Measurements from ENCODE around the gene PSMB3.
A peak's percentile ranks its signal among the peaks of the same experiment; 100 is the strongest.

Gene PSMB3

GRCh38 chr17:38794221-38794620, 41.7 kb downstream of the PSMB3 start:
- H3K79me1 ChIP-seq (replicated peaks; ENCODE audit: low read length, poor library complexity, severe bottlenecking) = peaks cover 10% of the 10 kb centered on the region
- H4K8ac ChIP-seq (ENCODE audit: low read length) = no peak overlapping the region
- no peak overlapping the region for H2AFZ ChIP-seq (ENCODE audit: low read depth, low read length)
- H2AK5ac ChIP-seq (ENCODE audit: low read length, severe bottlenecking) = no peak overlapping the region
- H3K18ac ChIP-seq (ENCODE audit: low read depth in 1 of 2, low read length in 2 of 2) = no peak overlapping the region
- H3K4me2 ChIP-seq (ENCODE audit: low read length, poor library complexity, severe bottlenecking) = no peak overlapping the region
- H2BK5ac ChIP-seq (ENCODE audit: low read depth, low read length, poor library complexity, severe bottlenecking) = no peak overlapping the region
- H3K4me3 ChIP-seq (ENCODE audit: insufficient read depth in 1 of 2, low read depth in 1 of 2, low read length in 2 of 2) = no peak overlapping the region
- H3K9ac ChIP-seq (ENCODE audit: low read length) = no peak overlapping the region
- no peak overlapping the region for H3K27ac ChIP-seq (ENCODE audit: low read length, poor library complexity, severe bottlenecking)
- H3K4ac ChIP-seq (ENCODE audit: low read depth in 1 of 2, low read length in 2 of 2) = no peak overlapping the region
- peaks cover 12% of the 10 kb centered on the region for H3K4me1 ChIP-seq (ENCODE audit: control insufficient read depth, insufficient read depth, low read depth, low read length)
- no peak overlapping the region for H2BK120ac ChIP-seq (ENCODE audit: low read depth, low read length)
- WGBS = 100% methylated on average over 1 of the region's 5 CpGs
- no peak overlapping the region for H4K91ac ChIP-seq (ENCODE audit: low read length)
- H3K23ac ChIP-seq (ENCODE audit: low read length in 2 of 2) = no peak overlapping the region
- H3K9me3 ChIP-seq (ENCODE audit: control insufficient read depth, low read length) = no peaks in the 10 kb centered on the region
- H2BK12ac ChIP-seq (ENCODE audit: low read length in 2 of 2) = no peak overlapping the region
- no peaks in the 10 kb centered on the region for H3K27me3 ChIP-seq (ENCODE audit: control insufficient read depth in 1 of 2, insufficient read depth in 1 of 2, low read length in 2 of 2)
- H3K14ac ChIP-seq (ENCODE audit: low read length in 2 of 2) = no peak overlapping the region
- H2BK15ac ChIP-seq (ENCODE audit: low read depth, poor library complexity, severe bottlenecking) = no peak overlapping the region
- H3K36me3 ChIP-seq (ENCODE audit: control insufficient read depth in 1 of 2, insufficient read depth in 2 of 2, low read depth in 1 of 2, low read length in 2 of 2) = peaks cover 9 to 25% of the 10 kb centered on the region in 2 experiments
- DNase-seq = no peak

GRCh38 chr17:38796451-38797157, 44.1 kb downstream of the PSMB3 start:
- no peak overlapping the region for H4K8ac ChIP-seq (ENCODE audit: low read length)

GRCh38 chr17:38797158-38797490, 44.6 kb downstream of the PSMB3 start:
- no peak overlapping the region for H3K18ac ChIP-seq (ENCODE audit: low read depth in 1 of 2, low read length in 2 of 2)
- H3K27me3 ChIP-seq (ENCODE audit: control insufficient read depth in 1 of 2, insufficient read depth in 1 of 2, low read length in 2 of 2) = no peaks in the 10 kb centered on the region
- peaks cover 10 to 35% of the 10 kb centered on the region in 2 experiments for H3K36me3 ChIP-seq (ENCODE audit: control insufficient read depth in 1 of 2, insufficient read depth in 2 of 2, low read depth in 1 of 2, low read length in 2 of 2)
- peak overlapping the region; percentile 92 for H3K9ac ChIP-seq (ENCODE audit: low read length)
- H3K4me2 ChIP-seq (ENCODE audit: low read length, poor library complexity, severe bottlenecking) = no peak overlapping the region
- no peak overlapping the region for H2BK15ac ChIP-seq (ENCODE audit: low read depth, poor library complexity, severe bottlenecking)
- H3K14ac ChIP-seq (ENCODE audit: low read length in 2 of 2) = no peak overlapping the region
- H3K79me1 ChIP-seq (replicated peaks; ENCODE audit: low read length, poor library complexity, severe bottlenecking) = peaks cover 7% of the 10 kb centered on the region
- H2BK5ac ChIP-seq (ENCODE audit: low read depth, low read length, poor library complexity, severe bottlenecking) = no peak overlapping the region
- H3K9me3 ChIP-seq (ENCODE audit: control insufficient read depth, low read length) = no peaks in the 10 kb centered on the region
- WGBS = 86% methylated on average over 5 of the region's 5 CpGs
- no peak overlapping the region for H3K27ac ChIP-seq (ENCODE audit: low read length, poor library complexity, severe bottlenecking)
- peaks cover 8% of the 10 kb centered on the region for H3K4me1 ChIP-seq (ENCODE audit: control insufficient read depth, insufficient read depth, low read depth, low read length)
- peak; percentile 59 for DNase-seq
- H4K91ac ChIP-seq (ENCODE audit: low read length) = no peak overlapping the region
- H3K23ac ChIP-seq (ENCODE audit: low read length in 2 of 2) = no peak overlapping the region
- H2BK12ac ChIP-seq (ENCODE audit: low read length in 2 of 2) = no peak overlapping the region
- no peak overlapping the region for H2BK120ac ChIP-seq (ENCODE audit: low read depth, low read length)
- H3K4me3 ChIP-seq (ENCODE audit: insufficient read depth in 1 of 2, low read depth in 1 of 2, low read length in 2 of 2) = peak overlapping the region in 1 of 2 experiments; percentile 93
- H2AK5ac ChIP-seq (ENCODE audit: low read length, severe bottlenecking) = no peak overlapping the region
- H3K4ac ChIP-seq (ENCODE audit: low read depth in 1 of 2, low read length in 2 of 2) = no peak overlapping the region
- H4K8ac ChIP-seq (ENCODE audit: low read length) = no peak overlapping the region
- no peak overlapping the region for H2AFZ ChIP-seq (ENCODE audit: low read depth, low read length)

More at GRCh38 chr17:38796451-38797157, 44.1 kb downstream of the PSMB3 start:
- H2AK5ac ChIP-seq (ENCODE audit: low read length, severe bottlenecking) = no peak overlapping the region
- no peak overlapping the region for H3K27ac ChIP-seq (ENCODE audit: low read length, poor library complexity, severe bottlenecking)
- 75% methylated on average over 5 of the region's 5 CpGs for WGBS
- H3K4me2 ChIP-seq (ENCODE audit: low read length, poor library complexity, severe bottlenecking) = no peak overlapping the region
- no peak overlapping the region for H2BK120ac ChIP-seq (ENCODE audit: low read depth, low read length)
- no peak overlapping the region for H2BK15ac ChIP-seq (ENCODE audit: low read depth, poor library complexity, severe bottlenecking)
- peaks cover 10 to 32% of the 10 kb centered on the region in 2 experiments for H3K36me3 ChIP-seq (ENCODE audit: control insufficient read depth in 1 of 2, insufficient read depth in 2 of 2, low read depth in 1 of 2, low read length in 2 of 2)
- DNase-seq = no peak
- H2AFZ ChIP-seq (ENCODE audit: low read depth, low read length) = no peak overlapping the region
- H2BK5ac ChIP-seq (ENCODE audit: low read depth, low read length, poor library complexity, severe bottlenecking) = no peak overlapping the region
- no peaks in the 10 kb centered on the region for H3K9me3 ChIP-seq (ENCODE audit: control insufficient read depth, low read length)
- H4K91ac ChIP-seq (ENCODE audit: low read length) = no peak overlapping the region
- peak overlapping the region; percentile 92 for H3K9ac ChIP-seq (ENCODE audit: low read length)
- no peak overlapping the region for H2BK12ac ChIP-seq (ENCODE audit: low read length in 2 of 2)
- no peak overlapping the region for H3K4ac ChIP-seq (ENCODE audit: low read depth in 1 of 2, low read length in 2 of 2)
- peak overlapping the region in 1 of 2 experiments; percentile 93 for H3K4me3 ChIP-seq (ENCODE audit: insufficient read depth in 1 of 2, low read depth in 1 of 2, low read length in 2 of 2)
- H3K79me1 ChIP-seq (replicated peaks; ENCODE audit: low read length, poor library complexity, severe bottlenecking) = peaks cover 8% of the 10 kb centered on the region
- no peak overlapping the region for H3K14ac ChIP-seq (ENCODE audit: low read length in 2 of 2)
- H3K27me3 ChIP-seq (ENCODE audit: control insufficient read depth in 1 of 2, insufficient read depth in 1 of 2, low read length in 2 of 2) = no peaks in the 10 kb centered on the region
- no peak overlapping the region for H3K18ac ChIP-seq (ENCODE audit: low read depth in 1 of 2, low read length in 2 of 2)
- peaks cover 8% of the 10 kb centered on the region for H3K4me1 ChIP-seq (ENCODE audit: control insufficient read depth, insufficient read depth, low read depth, low read length)
- no peak overlapping the region for H3K23ac ChIP-seq (ENCODE audit: low read length in 2 of 2)

GRCh38 chr17:38797828-38798227, 45.3 kb downstream of the PSMB3 start:
- Histone ChIP-seq H2BK12ac (ENCODE audit: low read length in 2 of 2) (no peak overlapping the region), H2AFZ (ENCODE audit: low read depth, low read length) (no peak overlapping the region), H2BK120ac (ENCODE audit: low read depth, low read length) (no peak overlapping the region), H2BK5ac (ENCODE audit: low read depth, low read length, poor library complexity, severe bottlenecking) (no peak overlapping the region), H3K79me1 (replicated peaks; ENCODE audit: low read length, poor library complexity, severe bottlenecking) (peaks cover 2% of the 10 kb centered on the region), H3K18ac (ENCODE audit: low read depth in 1 of 2, low read length in 2 of 2) (no peak overlapping the region), H3K27me3 (ENCODE audit: control insufficient read depth in 1 of 2, insufficient read depth in 1 of 2, low read length in 2 of 2) (no peaks in the 10 kb centered on the region), H3K9me3 (ENCODE audit: control insufficient read depth, low read length) (no peaks in the 10 kb centered on the region), H3K9ac (ENCODE audit: low read length) (peak overlapping the region; percentile 92), H2AK5ac (ENCODE audit: low read length, severe bottlenecking) (no peak overlapping the region), H3K4me2 (ENCODE audit: low read length, poor library complexity, severe bottlenecking) (peak overlapping the region; percentile 71), H3K36me3 (ENCODE audit: control insufficient read depth in 1 of 2, insufficient read depth in 2 of 2, low read depth in 1 of 2, low read length in 2 of 2) (peaks cover 11 to 36% of the 10 kb centered on the region in 2 experiments), H3K23ac (ENCODE audit: low read length in 2 of 2) (no peak overlapping the region), H3K14ac (ENCODE audit: low read length in 2 of 2) (no peak overlapping the region), H4K91ac (ENCODE audit: low read length) (no peak overlapping the region), H2BK15ac (ENCODE audit: low read depth, poor library complexity, severe bottlenecking) (no peak overlapping the region), H4K8ac (ENCODE audit: low read length) (no peak overlapping the region), H3K4me1 (ENCODE audit: control insufficient read depth, insufficient read depth, low read depth, low read length) (peaks cover 8% of the 10 kb centered on the region), H3K4me3 (ENCODE audit: insufficient read depth in 1 of 2, low read depth in 1 of 2, low read length in 2 of 2) (peak overlapping the region in 1 of 2 experiments; percentile 93), H3K4ac (ENCODE audit: low read depth in 1 of 2, low read length in 2 of 2) (no peak overlapping the region), H3K27ac (ENCODE audit: low read length, poor library complexity, severe bottlenecking) (no peak overlapping the region)
- DNase-seq = peak; percentile 14
- 92% methylated on average over 5 of the region's 6 CpGs for WGBS

Data from mesenchymal stem cell (in vitro differentiated cells and primary cell).